HEK293 (cell line): ENCODE data around the gene TLCD4.

Source experiments
- BCL6B ChIP-seq: fragments of 450-650 bp; formaldehyde crosslinking; IDR thresholded peaks from 2 replicates; pipeline ENCODE4 v1.5.1; 2017; ENCODE audit warnings: missing biosample characterization, missing genetic modification characterization
- GLI2 ChIP-seq: fragments of 450-650 bp; formaldehyde crosslinking; IDR thresholded peaks from 2 replicates; pipeline ENCODE4; 2017; ENCODE audit warnings: missing biosample characterization, missing genetic modification characterization, low read depth, borderline replicate concordance
- GLIS2 ChIP-seq: fragments of 450-650 bp; formaldehyde crosslinking; IDR thresholded peaks from 2 replicates; pipeline ENCODE4 v1.5.1; 2016; ENCODE audit warnings: missing biosample characterization, missing genetic modification characterization
- PRDM1 ChIP-seq: fragments of 450-650 bp; formaldehyde crosslinking; IDR thresholded peaks from 2 replicates; pipeline ENCODE4; 2016; ENCODE audit warnings: missing biosample characterization, missing genetic modification characterization
- PRDM10 ChIP-seq: fragments of 450-650 bp; formaldehyde crosslinking; IDR thresholded peaks from 2 replicates; pipeline ENCODE4 v1.5.1; 2016; ENCODE audit warnings: missing biosample characterization, missing genetic modification characterization
- SP2 ChIP-seq: fragments of 450-650 bp; formaldehyde crosslinking; IDR thresholded peaks from 2 replicates; pipeline ENCODE4 v1.5.1; 2016; ENCODE audit warnings: missing biosample characterization, missing genetic modification characterization
- TSHZ1 ChIP-seq: fragments of 450-650 bp; formaldehyde crosslinking; IDR thresholded peaks from 2 replicates; pipeline ENCODE4 v1.5.1; 2016; ENCODE audit warnings: missing biosample characterization, missing genetic modification characterization, borderline replicate concordance
- ZBTB11 ChIP-seq: fragments of 450-650 bp; formaldehyde crosslinking; conservative IDR thresholded peaks from 2 replicates; pipeline ENCODE4 v1.5.1; 2016; ENCODE audit warnings: low read depth, missing biosample characterization, missing genetic modification characterization
- ZBTB7A ChIP-seq: fragments of 450-650 bp; formaldehyde crosslinking; IDR thresholded peaks from 2 replicates; pipeline ENCODE4 v1.5.1; 2016; ENCODE audit warnings: low read depth, missing biosample characterization, missing genetic modification characterization
- ZNF132 ChIP-seq: fragments of 450-650 bp; formaldehyde crosslinking; IDR thresholded peaks from 2 replicates; pipeline ENCODE4 v1.5.1; 2017; ENCODE audit warnings: missing biosample characterization, missing genetic modification characterization, borderline replicate concordance
- ZNF184 ChIP-seq: fragments of 450-650 bp; IDR thresholded peaks from 2 replicates; pipeline ENCODE4 v1.5.1; 2018; ENCODE audit warnings: missing biosample characterization, mild to moderate bottlenecking, missing genetic modification characterization
- ZNF23 ChIP-seq: fragments of 450-650 bp; formaldehyde crosslinking; IDR thresholded peaks from 2 replicates; pipeline ENCODE4 v1.5.1; 2016; ENCODE audit warnings: missing biosample characterization, missing genetic modification characterization, borderline replicate concordance
- ZNF292 ChIP-seq: fragments of 450-650 bp; formaldehyde crosslinking; IDR thresholded peaks from 2 replicates; pipeline ENCODE4 v1.5.1; 2016; ENCODE audit warnings: low read depth, missing biosample characterization, missing genetic modification characterization, borderline replicate concordance
- ZNF324 ChIP-seq: fragments of 450-650 bp; formaldehyde crosslinking; IDR thresholded peaks from 2 replicates; pipeline ENCODE4 v1.5.1; 2016; ENCODE audit warnings: missing biosample characterization, missing genetic modification characterization
- ZNF501 ChIP-seq: fragments of 450-650 bp; formaldehyde crosslinking; IDR thresholded peaks from 2 replicates; pipeline ENCODE4 v1.5.1; 2016; ENCODE audit warnings: missing biosample characterization, missing genetic modification characterization
- ZNF513 ChIP-seq: fragments of 450-650 bp; IDR thresholded peaks from 2 replicates; pipeline ENCODE4 v1.5.1; 2018; ENCODE audit warnings: missing biosample characterization, missing genetic modification characterization
- ZNF555 ChIP-seq: fragments of 450-650 bp; formaldehyde crosslinking; conservative IDR thresholded peaks from 2 replicates; pipeline ENCODE4 v1.5.1; 2017; ENCODE audit warnings: missing biosample characterization, mild to moderate bottlenecking, missing genetic modification characterization, inconsistent platforms
- ZNF571 ChIP-seq: fragments of 450-650 bp; formaldehyde crosslinking; IDR thresholded peaks from 2 replicates; pipeline ENCODE4 v1.5.0; 2017; ENCODE audit warnings: missing biosample characterization, missing genetic modification characterization
- ZNF747 ChIP-seq: fragments of 450-650 bp; formaldehyde crosslinking; IDR thresholded peaks from 2 replicates; pipeline ENCODE4 v1.5.1; 2016; ENCODE audit warnings: missing biosample characterization, missing genetic modification characterization
- ZNF792 ChIP-seq: fragments of 450-650 bp; formaldehyde crosslinking; IDR thresholded peaks from 2 replicates; pipeline ENCODE4 v1.5.1; 2016; ENCODE audit warnings: missing biosample characterization, missing genetic modification characterization
- ZSCAN4 ChIP-seq: fragments of 450-650 bp; formaldehyde crosslinking; IDR thresholded peaks from 2 replicates; pipeline ENCODE4 v1.5.1; 2017; ENCODE audit warnings: missing biosample characterization, missing genetic modification characterization
- ZXDB ChIP-seq: fragments of 450-650 bp; formaldehyde crosslinking; IDR thresholded peaks from 2 replicates; pipeline ENCODE4 v1.5.1; 2016; ENCODE audit warnings: missing biosample characterization, missing genetic modification characterization

The TLCD4 gene

GRCh38 chr1:95072532-95073419 lies 44.4 kb upstream of the TLCD4 start, which contains the start of gene ALG14 (continued):
- TF ChIP-seq TSHZ1 (tag by site-specific recombination): no peak
- TF ChIP-seq SP2: peak; percentile 57
- TF ChIP-seq ZNF132: no peak
- TF ChIP-seq ZNF513 (tag by site-specific recombination): no peak
- TF ChIP-seq ZBTB7A (tag by site-specific recombination): peak; percentile 42; the same call in 1 of the 2 replicates
- TF ChIP-seq ZNF792 (tag by site-specific recombination): no peak
- TF ChIP-seq ZNF184 (tag by site-specific recombination): peak; percentile 45; the same call in 1 of the 2 replicates
- no peak for TF ChIP-seq BCL6B
- TF ChIP-seq PRDM10 (tag by site-specific recombination): peak; percentile 78
- TF ChIP-seq ZNF501: peak; percentile 96
- no peak for TF ChIP-seq ZNF555 (tag by site-specific recombination)
- no peak for TF ChIP-seq ZNF292
- TF ChIP-seq ZNF23 (tag by site-specific recombination): no peak
- TF ChIP-seq ZNF324 (tag by site-specific recombination): peak; percentile 62
- TF ChIP-seq ZNF571: no peak
- TF ChIP-seq GLI2: no peak
- TF ChIP-seq PRDM1 (tag by site-specific recombination): no peak
- no peak for TF ChIP-seq GLIS2 (tag by site-specific recombination)
- TF ChIP-seq ZSCAN4 (tag by site-specific recombination): no peak
- TF ChIP-seq ZNF747 (tag by site-specific recombination): no peak
- peak; percentile 64 for TF ChIP-seq ZBTB11
- TF ChIP-seq ZXDB (tag by site-specific recombination): peak; percentile 94
